Stimulated activated CD8-positive, alpha-beta memory T cell treated with anti-CD3 and anti-CD28 coated beads, Interleukin-4, amount 100 ng/mL, for 1 hour (primary cell): ENCODE measurements around the gene RDH5.

Experiments used
- DNase-seq, 2 donors: peaks; one replicate each; pipeline ENCODE4 v3.0.0-alpha.2; 2020; ENCODE audit warnings: low read depth in 2 of 2, low spot score in 1 of 2

RDH5 gene

DNA sequence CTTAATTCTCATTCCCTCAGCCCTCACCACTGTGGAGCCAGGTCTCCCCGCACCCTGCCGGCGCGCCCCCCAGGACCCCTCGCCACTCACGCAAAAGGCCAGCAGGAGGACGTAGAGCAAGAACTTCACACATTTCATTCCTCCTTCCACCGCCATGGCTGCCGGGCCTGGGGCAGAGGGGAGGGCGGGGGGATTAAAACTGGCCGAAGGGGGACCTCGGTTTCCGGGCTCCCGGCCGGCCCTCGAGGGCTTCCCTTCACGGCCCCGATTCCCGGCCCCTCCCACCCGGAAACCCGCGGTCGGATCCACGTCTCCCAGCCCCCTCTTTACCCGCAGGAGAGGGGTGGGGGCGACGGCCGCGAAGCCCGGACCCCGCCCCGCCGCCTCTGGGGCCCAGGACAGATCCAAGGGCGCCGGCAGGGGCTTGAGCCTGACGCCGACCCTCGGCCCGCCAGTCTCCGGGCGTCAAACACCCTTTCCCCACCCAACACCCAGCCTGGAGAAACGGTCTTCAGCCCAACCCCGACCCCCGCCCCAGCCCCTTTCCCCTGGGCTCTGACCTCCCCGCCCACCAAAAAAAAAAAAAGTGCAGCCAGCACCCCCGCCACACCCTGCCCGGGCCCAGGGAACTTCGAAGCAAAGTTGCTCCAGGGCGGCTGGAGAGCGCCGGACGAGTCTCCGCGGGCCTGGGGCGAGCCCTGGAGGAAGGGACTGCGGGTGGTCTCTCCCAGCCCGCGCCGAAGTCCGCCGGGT lies 8.2 kb downstream of the RDH5 start:
- no peak for DNase-seq

DNA sequence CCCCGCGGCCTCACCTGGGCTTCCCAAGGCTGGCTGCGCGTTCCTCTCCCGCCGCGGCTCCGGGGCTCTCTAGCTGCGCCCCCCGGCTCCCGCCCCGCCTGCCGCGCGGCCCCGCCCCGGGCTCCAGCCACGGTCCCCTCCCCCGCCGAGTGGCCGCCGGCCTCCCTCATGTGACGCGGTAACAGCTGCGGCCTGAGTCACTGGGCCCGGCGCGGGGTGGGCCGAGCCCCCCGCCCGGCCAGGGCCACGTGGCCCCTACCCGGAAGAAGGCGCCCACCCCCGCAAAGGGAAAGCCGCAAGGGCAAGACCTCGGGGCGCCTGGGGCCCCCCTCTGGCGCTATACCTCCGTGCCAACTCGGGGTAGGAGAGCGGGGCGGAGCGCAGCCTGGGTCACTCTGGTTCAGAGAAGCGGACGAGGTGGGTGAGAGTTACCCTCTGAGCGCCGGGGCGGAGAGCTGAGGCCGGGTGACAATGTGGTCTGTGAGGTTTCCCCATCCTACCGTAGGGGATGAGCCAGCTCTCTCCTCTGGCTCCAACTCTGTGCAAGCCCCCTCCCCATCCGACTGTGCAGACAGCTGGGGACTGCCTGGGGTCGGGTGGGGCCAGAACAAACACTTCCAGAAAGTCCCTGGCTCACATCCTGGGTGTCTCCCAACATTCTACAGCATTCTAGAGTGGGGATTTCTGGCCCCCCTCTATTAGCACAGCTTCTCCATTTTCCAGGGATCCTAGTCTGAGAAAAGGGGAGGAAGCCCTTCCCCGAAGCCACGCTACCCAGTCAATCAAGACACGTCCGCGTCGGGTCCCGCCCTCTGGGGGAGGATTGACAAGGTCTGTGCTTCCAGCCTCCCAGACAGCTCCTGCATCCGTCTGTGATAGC lies 9.0 kb downstream of the RDH5 start, which contains the start of gene CD63:
CD63 (minus strand) TSS at position 71 of the 880 bp plus-strand sequence. CDS start 668 bp downstream, outside the sequence.
- no peak for DNase-seq

GRCh38 chr12:55729819-55730818 lies 9.9 kb downstream of the RDH5 start:
- no peak for DNase-seq

- no peak for DNase-seq
These were observed 12.1 kb downstream of the RDH5 start for GRCh38 chr12:55732288-55732687.

DNA sequence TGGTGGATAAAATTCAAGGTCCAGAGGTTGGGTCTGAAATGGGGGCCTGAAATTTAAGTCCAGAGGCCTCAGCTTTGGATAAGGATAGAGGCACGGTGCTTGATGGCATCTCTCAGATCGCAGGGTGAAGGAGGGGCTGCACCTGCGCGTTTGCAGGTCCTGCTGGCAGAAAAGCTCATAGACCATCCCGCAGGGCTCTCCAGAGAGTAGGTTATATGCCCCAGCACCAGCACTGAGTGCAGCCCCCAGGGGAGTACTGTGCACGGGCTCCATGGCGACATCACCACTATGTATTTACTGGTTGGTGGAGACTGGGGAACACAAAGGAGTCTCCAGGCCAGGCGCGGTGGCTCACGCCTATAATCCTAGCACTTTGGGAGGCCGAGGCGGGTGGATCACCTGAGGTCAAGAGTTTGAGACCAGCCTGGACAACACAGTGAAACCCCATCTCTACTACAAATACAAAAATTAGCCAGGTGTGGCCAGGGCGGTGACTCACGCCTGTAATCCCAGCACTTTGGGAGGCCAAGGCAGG lies 12.9 kb downstream of the RDH5 start:
- no peak for DNase-seq

DNA sequence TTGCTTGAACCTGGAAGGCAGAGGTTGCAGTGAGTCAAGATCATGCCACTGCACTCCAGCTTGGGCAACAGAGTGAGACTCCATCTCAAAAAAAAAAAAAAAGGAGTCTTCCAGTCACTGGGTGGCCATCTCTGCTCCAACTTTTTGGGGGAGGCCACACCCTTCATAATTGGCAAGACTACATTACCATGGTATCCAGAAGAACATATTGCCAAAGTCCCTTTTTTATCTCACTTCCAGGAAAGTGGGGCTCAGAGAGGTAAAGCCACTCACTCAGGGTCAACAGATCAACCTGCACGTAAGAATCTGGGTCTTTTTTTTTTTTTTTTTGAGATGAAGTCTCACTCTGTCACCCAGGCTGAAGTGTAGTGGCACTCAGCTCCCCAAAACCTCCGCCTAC lies 13.7 kb downstream of the RDH5 start:
- DNase-seq: no peak

- no peak for DNase-seq
These were observed 14.4 kb downstream of the RDH5 start for GRCh38 chr12:55734595-55734994.

- no peak for DNase-seq
These were observed 15.9 kb downstream of the RDH5 start for GRCh38 chr12:55736076-55736475.

DNA sequence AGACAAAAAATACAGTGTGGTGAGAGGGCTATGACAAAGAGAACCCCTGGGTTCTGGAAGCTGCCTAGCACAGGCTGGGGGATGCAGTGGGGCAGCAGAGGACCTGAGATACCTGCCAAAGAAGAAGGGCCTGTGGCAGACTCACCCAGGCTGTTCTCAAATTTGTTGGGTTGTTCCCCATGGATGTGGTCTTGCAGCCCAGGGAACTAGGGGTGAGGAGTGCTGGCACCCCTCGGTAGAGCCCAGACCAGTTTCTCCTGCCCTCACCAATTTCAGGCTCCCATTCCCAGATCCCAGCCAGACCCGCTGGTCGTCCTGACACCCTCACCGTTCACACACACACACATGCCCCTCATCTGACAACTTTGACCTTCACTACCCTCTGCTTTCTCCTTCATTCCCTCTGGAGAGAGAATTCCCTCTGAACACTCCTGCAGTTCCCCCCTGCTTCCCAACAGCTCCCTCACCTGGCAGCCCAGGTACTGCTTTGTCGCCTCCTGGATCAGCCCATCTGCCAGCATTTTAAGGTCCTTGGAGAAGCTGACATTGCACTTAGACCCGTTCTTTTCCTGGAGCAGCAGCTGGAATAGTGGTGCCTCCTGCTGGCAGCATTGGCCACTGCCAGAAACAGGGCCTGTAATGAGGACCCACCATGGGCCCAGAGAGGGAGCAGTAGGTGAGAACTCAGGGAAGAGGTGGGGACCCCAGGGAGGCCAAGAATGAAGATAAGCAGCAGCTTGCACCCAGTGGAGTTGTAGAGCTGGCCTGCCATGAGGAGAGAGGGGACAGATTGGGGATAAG lies 16.8 kb downstream of the RDH5 start:
- DNase-seq: no peak

DNA sequence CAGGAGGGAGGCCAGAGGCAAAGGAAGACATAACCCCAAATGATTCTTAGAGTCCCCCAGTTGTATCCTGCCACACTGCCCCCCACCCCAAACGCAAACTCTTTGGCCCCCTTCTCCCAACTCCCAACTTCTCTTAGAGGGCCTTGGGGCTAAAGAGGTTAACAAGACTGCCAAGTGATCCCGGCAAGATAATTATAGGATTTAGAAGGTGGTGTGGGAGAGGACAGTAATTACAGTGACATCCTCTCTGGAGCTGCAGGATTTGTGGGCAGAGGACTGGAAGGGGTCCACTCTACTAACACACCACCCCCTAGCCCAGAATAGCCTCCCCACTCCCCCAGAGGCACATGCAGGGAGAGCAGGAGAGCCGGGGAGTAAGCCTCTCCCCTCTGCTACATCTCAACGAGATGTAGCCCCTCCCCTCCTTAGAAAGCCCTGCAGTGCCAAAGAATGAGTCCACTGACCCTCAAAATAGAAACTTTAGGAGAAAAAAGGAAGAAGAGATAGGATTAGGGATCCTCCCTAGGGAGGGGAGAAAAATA lies 17.5 kb downstream of the RDH5 start:
- DNase-seq: no peak

GRCh38 chr12:55738123-55739024 lies 18.2 kb downstream of the RDH5 start:
- no peak for DNase-seq

DNA sequence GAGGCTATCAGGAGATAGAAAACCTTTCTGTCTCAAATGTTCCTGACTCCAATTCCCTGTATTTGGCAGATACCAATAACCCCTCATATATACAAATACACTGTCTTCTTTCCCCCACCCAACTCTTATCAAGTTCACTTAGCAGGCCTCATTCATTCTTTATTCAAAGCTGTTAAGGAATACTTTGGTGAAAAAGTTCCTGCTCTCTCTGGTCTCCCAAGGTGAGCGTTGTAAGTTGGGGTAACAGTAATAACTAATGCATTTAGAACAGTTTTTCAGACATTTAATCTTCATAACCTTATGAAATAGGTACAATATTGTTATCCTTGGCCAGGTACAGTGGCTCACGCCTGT lies 18.8 kb downstream of the RDH5 start:
- no peak for DNase-seq

- DNase-seq: no peak
These were observed 21.9 kb downstream of the RDH5 start for GRCh38 chr12:55741931-55742680.

DNA sequence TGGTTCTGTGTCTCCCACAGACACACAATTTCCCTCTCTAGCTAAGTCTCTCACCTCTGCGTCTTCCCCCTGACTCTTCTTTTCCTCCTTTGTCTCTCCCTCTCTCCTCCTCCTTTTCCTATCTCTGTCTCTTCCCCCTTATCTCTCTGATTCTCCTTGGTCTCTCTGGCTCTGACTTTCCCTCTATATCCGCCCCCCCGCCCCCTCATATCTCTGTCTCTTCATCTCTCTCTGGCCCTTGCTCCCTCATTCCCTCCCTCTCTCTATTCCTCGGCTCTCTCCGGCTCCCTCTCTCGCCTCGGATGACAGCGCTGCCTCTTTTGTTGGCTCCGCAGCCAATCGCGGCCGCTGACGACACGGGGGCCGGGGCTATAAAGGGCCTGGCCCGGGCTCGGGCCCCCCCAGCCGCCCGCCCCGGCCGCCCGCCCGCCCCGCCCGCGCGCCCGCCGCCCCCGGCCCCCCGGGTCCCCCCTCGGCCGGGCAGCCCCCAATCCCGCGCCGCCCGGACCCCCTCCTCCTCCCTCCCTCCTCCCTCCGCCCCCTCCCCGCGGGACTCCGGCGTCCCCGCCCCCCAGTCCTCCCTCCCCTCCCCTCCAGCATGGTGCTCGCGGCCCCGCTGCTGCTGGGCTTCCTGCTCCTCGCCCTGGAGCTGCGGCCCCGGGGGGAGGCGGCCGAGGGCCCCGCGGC lies 22.7 kb downstream of the RDH5 start, which contains the start of gene GDF11:
GDF11 (plus strand) TSS at position 404 of the 687 bp plus-strand sequence; CDS start at position 599, 195 bp downstream.
- DNase-seq: peak in 1 of 2 donors; percentile 56

GRCh38 chr12:55743406-55744339 lies 23.5 kb downstream of the RDH5 start:
- no peak for DNase-seq
